NCI-H1105 treated with DMSO at 0.1 percent for 48 hours (cell line): ENCODE measurements around the gene TNFRSF11A.

Source experiments
- DNase-seq: peaks from one replicate; lab custom pipeline; 2025; lab: John Stamatoyannopoulos, UW

Gene TNFRSF11A

DNA sequence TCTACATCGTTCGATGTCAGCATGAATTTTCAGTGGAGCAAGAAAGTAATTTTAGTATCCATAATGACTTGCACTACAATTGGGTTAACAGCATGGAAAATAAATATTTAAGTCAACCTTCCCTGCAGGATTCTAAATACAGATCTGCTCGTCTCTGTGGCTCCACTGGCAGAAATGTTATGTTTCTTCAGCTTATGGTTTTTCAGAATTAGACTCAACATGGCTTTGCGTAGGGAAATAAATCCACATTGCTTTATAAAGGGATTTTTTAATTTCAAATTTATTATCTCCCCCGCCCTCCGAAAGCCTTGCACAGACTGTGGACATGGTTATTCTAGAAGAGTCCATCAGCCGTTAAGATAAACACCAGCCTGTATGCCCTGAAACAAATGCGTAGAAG lies 18.2 kb downstream of the TNFRSF11A start:
- DNase-seq: no peak

DNA sequence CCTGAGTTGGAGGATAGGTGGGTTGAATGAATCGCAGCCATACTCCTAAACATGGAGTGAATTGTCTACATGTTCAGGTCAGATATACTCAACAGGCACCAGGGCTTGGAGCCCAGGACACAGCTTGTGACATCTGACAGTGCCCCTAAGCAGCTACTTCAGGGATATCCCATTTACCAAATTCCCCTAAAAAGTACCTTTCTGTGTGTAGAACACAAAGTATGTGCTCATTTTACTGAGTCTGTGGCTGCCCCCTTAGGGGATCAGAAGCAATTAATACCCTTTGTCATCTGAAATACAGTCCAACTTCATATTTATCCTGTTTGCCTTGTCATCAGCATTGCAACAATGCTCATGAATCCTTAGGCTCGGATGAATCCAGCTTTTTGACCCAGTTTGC lies 20.8 kb downstream of the TNFRSF11A start:
- no peak for DNase-seq

- no peak for DNase-seq
Measured at GRCh38 chr18:62346333-62347088, 21.4 kb downstream of the TNFRSF11A start.

DNA sequence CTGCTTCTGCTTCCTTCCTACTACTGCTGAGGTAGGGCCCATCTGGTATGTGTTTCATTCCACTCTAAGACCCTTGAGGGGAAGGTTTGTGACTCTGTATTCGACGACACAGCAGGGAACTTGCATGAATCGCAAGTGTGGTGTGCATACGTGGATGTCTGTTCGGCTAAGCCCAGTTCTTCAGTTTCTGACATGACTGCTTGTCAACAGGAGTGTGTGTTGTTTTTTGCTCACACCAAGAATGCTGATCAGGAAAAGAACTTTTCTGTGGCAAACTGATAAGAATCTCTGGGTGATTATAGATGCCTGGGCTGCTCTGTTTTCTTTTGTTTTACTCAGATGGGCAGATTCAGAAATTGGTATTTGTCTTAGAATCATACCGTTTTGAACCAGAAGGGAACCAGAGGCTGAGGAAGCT lies 22.0 kb downstream of the TNFRSF11A start:
- no peak for DNase-seq

DNA sequence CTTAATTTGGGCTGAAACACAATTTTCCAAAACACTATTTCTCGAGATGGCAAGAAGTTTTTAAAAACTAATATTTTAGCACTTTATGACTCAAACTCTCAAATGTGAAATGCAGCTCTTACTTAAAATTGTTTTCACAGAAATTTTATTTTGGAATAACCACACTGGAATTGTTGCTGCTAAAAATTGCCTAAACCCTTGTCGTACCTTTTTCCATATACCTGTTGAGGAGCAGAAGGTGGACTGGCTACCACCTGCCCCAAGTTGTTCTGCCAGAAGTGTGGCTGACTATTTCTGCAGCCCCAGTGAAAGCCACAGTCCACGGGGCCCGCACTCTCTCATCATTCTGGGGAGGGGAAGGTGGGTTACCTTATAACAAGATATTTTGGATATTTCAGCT lies 23.4 kb downstream of the TNFRSF11A start:
- DNase-seq: no peak

DNA sequence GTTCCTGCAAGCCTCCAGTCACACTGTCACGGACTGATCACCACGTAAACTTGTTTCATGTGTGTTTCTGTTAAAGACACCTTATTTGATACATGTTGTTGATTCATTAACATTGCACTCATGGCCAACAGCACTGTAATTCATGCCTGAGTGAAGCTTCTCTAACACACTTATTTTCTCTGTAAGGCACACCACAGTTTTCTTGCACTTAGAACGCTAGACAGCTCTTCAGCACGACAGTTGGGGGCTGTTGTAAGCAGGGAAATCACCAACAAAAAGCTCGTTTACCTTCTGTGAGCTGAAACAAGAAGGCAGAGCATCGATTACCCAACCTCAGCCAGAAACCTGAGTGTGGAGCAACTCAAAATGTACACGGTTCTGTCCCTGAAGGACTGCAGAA lies 28.1 kb downstream of the TNFRSF11A start:
- DNase-seq: no peak

DNA sequence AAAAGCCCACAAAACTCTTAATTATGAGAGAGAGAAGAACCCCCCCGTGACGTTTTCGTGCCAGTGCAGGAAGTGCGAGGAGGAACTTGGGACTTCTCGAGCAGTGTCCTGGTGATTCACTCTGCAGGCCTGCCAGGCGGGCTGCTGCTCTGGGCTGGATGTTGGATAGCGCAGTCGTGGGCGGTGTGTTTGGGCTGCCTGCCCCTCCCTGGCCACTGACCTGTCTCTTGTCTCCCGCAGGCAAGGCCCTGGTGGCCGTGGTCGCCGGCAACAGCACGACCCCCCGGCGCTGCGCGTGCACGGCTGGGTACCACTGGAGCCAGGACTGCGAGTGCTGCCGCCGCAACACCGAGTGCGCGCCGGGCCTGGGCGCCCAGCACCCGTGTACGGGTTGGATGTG lies 29.0 kb downstream of the TNFRSF11A start:
- no peak for DNase-seq

DNA sequence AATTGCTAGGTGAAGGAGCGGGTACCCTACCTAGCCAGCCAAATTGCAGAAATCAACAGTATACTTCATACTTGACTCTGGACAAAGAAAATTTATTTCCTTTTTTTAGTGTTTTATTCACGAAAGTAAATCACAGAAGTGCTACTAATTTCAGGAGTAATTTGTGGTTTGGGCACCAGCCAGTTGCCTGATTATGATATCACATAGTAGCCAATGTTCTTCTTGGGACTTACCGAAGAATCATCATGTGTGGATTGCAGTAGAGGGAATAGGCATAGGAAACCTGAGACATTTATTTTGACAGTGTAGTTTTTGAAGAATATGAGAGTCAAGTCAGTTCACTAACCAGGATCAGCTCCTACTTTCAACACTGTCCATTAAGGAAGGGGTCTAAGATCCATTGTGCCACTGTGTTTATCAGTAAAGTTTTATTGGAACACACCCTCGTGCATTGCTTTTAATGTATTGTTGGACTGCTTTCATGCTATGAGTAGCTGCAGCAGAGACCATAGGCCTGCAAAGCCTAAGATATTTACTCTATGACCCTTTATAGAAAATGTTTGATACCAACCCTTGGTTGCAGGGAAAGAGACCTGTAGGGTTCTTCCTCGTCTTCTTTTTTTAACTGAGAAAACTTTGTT lies 32.1 kb downstream of the TNFRSF11A start:
- peak; percentile 47 for DNase-seq

- no peak for DNase-seq
Measured at GRCh38 chr18:62360805-62361204, 35.7 kb downstream of the TNFRSF11A start.

DNA sequence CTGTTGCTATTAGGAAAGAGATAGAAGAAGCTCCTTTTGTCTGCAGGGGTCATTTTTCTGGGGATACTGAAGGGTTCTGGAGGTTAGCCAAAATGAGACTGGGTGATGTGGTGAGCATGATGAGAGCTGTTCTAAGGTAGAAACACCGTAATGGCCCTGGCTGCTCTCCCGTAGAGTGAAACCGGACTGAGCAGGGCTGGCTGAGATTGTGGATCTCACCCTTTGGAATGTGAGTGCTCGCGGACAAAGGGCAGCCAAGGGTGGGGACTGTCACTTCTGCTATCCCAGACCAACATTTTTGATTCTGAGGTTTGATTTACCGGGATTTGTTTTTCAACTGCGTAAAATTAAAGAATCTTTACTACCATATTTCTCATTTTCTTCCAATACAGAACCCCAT lies 36.2 kb downstream of the TNFRSF11A start:
- no peak for DNase-seq

DNA sequence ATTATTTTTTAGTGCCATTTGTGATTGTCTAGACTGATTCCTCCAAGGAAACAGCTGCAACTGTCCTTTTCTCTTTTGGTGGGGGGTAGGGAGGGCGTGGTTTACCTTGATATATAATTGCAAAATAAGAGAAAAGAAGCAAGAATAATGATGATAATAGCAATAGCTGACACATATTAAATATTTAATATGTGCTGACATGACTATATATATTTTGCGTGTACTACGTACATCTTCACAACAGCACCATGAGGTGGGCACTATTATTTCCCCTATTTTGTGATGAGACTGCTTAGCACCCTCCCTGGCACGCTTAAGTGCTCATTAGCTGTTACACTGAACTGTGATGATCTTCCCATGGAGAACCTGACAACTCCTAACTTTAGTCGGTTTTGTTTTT lies 39.4 kb downstream of the TNFRSF11A start:
- no peak for DNase-seq

- no peak for DNase-seq
Measured at GRCh38 chr18:62365420-62365819, 40.3 kb downstream of the TNFRSF11A start.

- no peak for DNase-seq
Measured at GRCh38 chr18:62366992-62367391, 41.9 kb downstream of the TNFRSF11A start.

DNA sequence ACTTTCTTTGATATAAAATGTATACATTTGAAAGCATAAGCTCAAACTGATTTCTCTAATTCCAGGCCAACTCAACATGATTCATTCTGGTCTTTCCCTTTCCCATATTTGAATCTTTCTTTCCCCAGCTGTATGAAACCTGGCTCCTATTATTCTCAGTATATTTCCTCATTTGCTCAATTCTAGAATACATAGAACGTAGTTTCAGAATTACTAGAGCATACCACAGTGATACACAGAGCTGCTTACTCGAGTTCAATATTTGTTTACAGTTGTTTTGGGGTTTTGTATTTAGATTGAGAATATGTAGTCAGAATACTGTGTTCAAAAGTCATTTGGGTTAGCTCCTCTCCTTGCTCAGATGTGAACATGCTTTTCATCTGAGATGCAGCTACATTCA lies 43.0 kb downstream of the TNFRSF11A start:
- no peak for DNase-seq

GRCh38 chr18:62369129-62369644 lies 44.1 kb downstream of the TNFRSF11A start:
- DNase-seq: no peak

GRCh38 chr18:62370366-62370765 lies 45.3 kb downstream of the TNFRSF11A start:
- DNase-seq: no peak

GRCh38 chr18:62371436-62371835 lies 46.3 kb downstream of the TNFRSF11A start:
- DNase-seq: no peak

DNA sequence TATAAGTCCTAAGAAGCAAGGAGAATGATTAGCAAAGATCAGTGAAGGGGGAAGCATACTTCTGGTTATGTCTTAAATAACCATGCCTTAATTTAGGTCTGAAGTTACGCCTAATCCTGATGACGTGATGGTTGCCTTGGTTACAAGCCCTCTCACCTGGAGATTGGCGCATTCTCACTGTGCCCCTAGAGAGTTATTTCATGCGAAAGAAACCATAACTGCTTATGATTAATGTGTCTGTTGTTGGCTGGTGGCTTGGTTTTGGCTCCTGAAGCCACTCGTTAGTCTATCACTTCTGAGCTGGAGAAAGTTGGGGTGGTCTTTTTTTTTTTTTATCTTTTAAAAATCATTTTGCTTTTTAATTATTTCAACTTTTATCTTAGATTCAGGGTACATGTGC lies 47.0 kb downstream of the TNFRSF11A start:
- peak; percentile 55 for DNase-seq

DNA sequence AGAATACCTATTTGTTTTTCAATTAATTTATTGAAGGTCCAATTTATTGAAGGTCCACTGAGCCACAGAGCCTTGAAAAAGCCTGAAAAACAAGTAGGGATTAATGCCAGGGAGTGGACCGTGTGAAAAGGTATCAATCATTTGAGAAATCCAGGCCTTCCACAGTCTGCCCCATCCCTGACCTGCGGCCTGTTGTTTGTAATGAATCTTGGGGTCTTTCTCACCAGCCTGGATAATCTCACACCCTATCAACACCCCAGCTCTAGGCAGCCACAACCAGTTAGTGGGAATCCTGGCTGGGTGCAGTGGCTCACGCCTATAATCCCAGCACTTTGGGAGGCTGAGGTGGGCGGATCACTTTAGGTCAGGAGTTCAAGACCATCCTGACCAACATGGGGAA lies 47.8 kb downstream of the TNFRSF11A start:
- no peak for DNase-seq

GRCh38 chr18:62374410-62374965 lies 49.4 kb downstream of the TNFRSF11A start:
- no peak for DNase-seq

- no peak for DNase-seq
Measured at GRCh38 chr18:62377131-62377807, 52.2 kb downstream of the TNFRSF11A start.

DNA sequence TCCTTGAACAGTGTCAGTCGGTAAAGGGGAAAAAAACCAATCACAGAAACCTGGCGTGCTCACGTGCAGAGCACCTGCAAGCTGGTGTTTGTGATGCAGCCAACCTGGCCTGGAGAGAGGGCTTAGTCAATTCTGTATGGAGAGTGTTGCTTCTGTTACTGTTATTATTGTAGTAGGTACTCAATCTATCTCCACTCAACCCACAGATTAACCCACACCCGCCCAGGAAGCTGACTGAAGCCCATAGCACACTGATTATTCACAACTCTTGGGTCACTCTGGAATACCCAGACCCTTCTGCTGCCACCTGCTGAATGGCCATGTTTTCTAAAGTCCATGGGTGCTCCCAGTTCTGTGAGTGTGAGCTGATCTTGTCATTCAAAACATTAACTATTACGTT lies 53.9 kb downstream of the TNFRSF11A start:
- DNase-seq: no peak

DNA sequence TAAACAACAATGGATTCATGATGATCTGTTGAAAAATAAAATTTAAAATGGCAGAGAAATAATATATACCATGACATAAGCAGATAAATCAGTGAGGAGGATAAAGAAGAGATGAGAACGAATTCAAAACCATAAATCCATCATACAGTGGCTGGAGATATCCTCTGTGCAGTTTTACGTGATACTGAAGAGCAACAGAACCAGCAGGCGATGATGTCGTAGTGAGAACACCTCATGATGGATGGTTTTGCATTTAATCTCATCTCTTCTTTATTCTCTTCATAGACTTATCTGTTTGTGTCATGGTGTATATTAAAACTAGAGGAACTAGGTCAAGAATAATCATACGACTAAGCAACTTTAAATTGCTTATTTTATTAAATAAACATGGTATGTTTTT lies 56.3 kb downstream of the TNFRSF11A start:
- DNase-seq: no peak
